HuH-7 (cell line): ENCODE results near the gene ASRGL1.
"Not testable (repeated sequence)": the region's sequence is repeated elsewhere in the genome, so short reads cannot be mapped to it uniquely, and the experiment has no call there.

Experiments
- DNase-seq: peaks from one replicate; pipeline ENCODE4 v3.0.0; 2011; ENCODE audit warnings: low spot score

Gene ASRGL1

GRCh38 chr11:62337303-62338181, at the start of gene ASRGL1:
TSS of gene ASRGL1 (plus strand) at chr11:62337448. CDS start at chr11:62337978, 530 bp downstream.
- DNase-seq: peak; percentile 80

- DNase-seq: peak; percentile 18
These were observed 41.7 kb upstream of the ASRGL1 start for GRCh38 chr11:62295504-62295903.

- DNase-seq: no peak
These were observed 38.3 kb upstream of the ASRGL1 start, which contains the start of gene SCGB1D4 for GRCh38 chr11:62298975-62299374. TSS of gene SCGB1D4 (minus strand) at chr11:62299075. CDS start at chr11:62299010, 65 bp downstream.

- no peak for DNase-seq
These were observed 31.0 kb upstream of the ASRGL1 start for GRCh38 chr11:62306227-62306626.

- DNase-seq: no peak
These were observed 29.3 kb upstream of the ASRGL1 start for GRCh38 chr11:62307950-62308349.

- DNase-seq: no peak
These were observed 27.3 kb upstream of the ASRGL1 start for GRCh38 chr11:62309991-62310390.

GRCh38 chr11:62315431-62315830, 21.8 kb upstream of the ASRGL1 start:
- no peak for DNase-seq

GRCh38 chr11:62322524-62322923, 14.7 kb upstream of the ASRGL1 start:
- DNase-seq: no peak

GRCh38 chr11:62324731-62325556, 12.3 kb upstream of the ASRGL1 start:
- peak; percentile 68 for DNase-seq

- DNase-seq: not testable (repeated sequence)
These were observed 11.5 kb upstream of the ASRGL1 start for GRCh38 chr11:62325781-62326180.

- DNase-seq: not testable (repeated sequence)
These were observed 10.5 kb upstream of the ASRGL1 start for GRCh38 chr11:62326719-62327118.

GRCh38 chr11:62327541-62327940, 9.7 kb upstream of the ASRGL1 start:
- not testable (repeated sequence) for DNase-seq

GRCh38 chr11:62331264-62331663, 6.0 kb upstream of the ASRGL1 start:
- DNase-seq: not testable (repeated sequence)

- no peak for DNase-seq
These were observed 3.5 kb upstream of the ASRGL1 start for GRCh38 chr11:62333768-62334167.

GRCh38 chr11:62336949-62337302, 322 bp upstream of the ASRGL1 start:
- DNase-seq: not testable (repeated sequence)

- no peak for DNase-seq
These were observed 970 bp downstream of the ASRGL1 start for GRCh38 chr11:62338218-62338617.

- DNase-seq: no peak
These were observed 3.1 kb downstream of the ASRGL1 start for GRCh38 chr11:62340269-62340901.

GRCh38 chr11:62341588-62341987, 4.3 kb downstream of the ASRGL1 start:
- no peak for DNase-seq

- DNase-seq: not testable (repeated sequence)
These were observed 6.5 kb downstream of the ASRGL1 start for GRCh38 chr11:62343646-62344190.

- no peak for DNase-seq
These were observed 7.0 kb downstream of the ASRGL1 start for GRCh38 chr11:62344210-62344609.

GRCh38 chr11:62345861-62346260, 8.6 kb downstream of the ASRGL1 start:
- DNase-seq: no peak
